Measurements from ENCODE around the gene PRDM16. TPM values are rescaled to one million over a fixed set of nuclear protein-coding genes. Genes with fewer than 3 reads are reported as not detected.

The PRDM16 gene
- total and polyA plus RNA-seq, 2 experiments from 2014 or later, result 0.14 to 0.16 TPM

- TF ChIP-seq ETS1 (IDR thresholded peaks at IDR 0.05) (no peak), ZNF462 (CRISPR knock-in tag; IDR thresholded peaks at IDR 0.05) (no peak)
Observed at GRCh38 chr1:3084154-3084553, 15.2 kb downstream of the PRDM16 start (continued).

- H3K36me3 ChIP-seq (ENCODE audit: insufficient read depth), result no peaks in the 10 kb centered on the region
- H3F3A ChIP-seq (replicated peaks; ENCODE audit: low read depth), result no peaks in the 10 kb centered on the region
- no peaks in the 10 kb centered on the region for H3K9me2 ChIP-seq (ENCODE audit: insufficient read depth)
- no peak overlapping the region for H3K27ac ChIP-seq (ENCODE audit: low read depth)
- H3K27me3 ChIP-seq (ENCODE audit: insufficient read depth), result no peaks in the 10 kb centered on the region
- peaks cover 2% of the 10 kb centered on the region; the same call in 1 of the 3 replicates for H3K4me1 Mint-ChIP-seq
- ATAC-seq (no peak), DNase-seq (ENCODE audit: low spot score) (no peak)
- H3K79me2 ChIP-seq (replicated peaks; ENCODE audit: insufficient read depth), result no peaks in the 10 kb centered on the region
- H3K4me3 Mint-ChIP-seq, result no peak overlapping the region
- no peak overlapping the region for H3K27ac Mint-ChIP-seq
- peaks cover under 1% of the 10 kb centered on the region; the same call in 1 of the 3 replicates for H3K9me3 Mint-ChIP-seq
- peaks cover 3% of the 10 kb centered on the region for H3K27me3 Mint-ChIP-seq (ENCODE audit: insufficient read depth, low read depth, poor library complexity)
- H2AFZ ChIP-seq, result no peak overlapping the region
- H4K20me1 ChIP-seq (replicated peaks; ENCODE audit: insufficient read depth), result no peaks in the 10 kb centered on the region
- TF ChIP-seq POLR2AphosphoS5 (IDR thresholded peaks at IDR 0.05; ENCODE audit: low read depth) (no peak), ETS1 (IDR thresholded peaks at IDR 0.05) (no peak), REST (IDR thresholded peaks at IDR 0.05; ENCODE audit: unreplicated experiment) (no peak), ZNF331 (CRISPR knock-in tag; IDR thresholded peaks at IDR 0.05; ENCODE audit: low read depth) (no peak), EZH2phosphoT487 (IDR thresholded peaks at IDR 0.05; ENCODE audit: unreplicated experiment) (no peak), CREB1 (CRISPR knock-in tag; IDR thresholded peaks at IDR 0.05; ENCODE audit: low read depth) (no peak), JUNB (IDR thresholded peaks at IDR 0.05; ENCODE audit: unreplicated experiment) (no peak), ZNF114 (CRISPR knock-in tag; IDR thresholded peaks at IDR 0.05) (no peak), EZH2 (IDR thresholded peaks at IDR 0.05; ENCODE audit: low read depth, unreplicated experiment) (no peak), CTCF (conservative IDR thresholded peaks at IDR 0.05; ENCODE audit: low read depth in 2 of 2) (no peak), NANOG (IDR thresholded peaks at IDR 0.05; ENCODE audit: borderline replicate concordance) (no peak)
- no peaks in the 10 kb centered on the region for H3K36me3 Mint-ChIP-seq (ENCODE audit: low read depth)
- no peak overlapping the region for H3K4me3 ChIP-seq
- no peaks in the 10 kb centered on the region for H3K4me1 ChIP-seq (ENCODE audit: insufficient read depth)
- no peak overlapping the region for H3K4me2 ChIP-seq
Observed at GRCh38 chr1:3084726-3085125, 15.7 kb downstream of the PRDM16 start.

Data from GM23338 (cell line).